HG02840 (cell line): ENCODE data around the gene PRKCE.

ENCODE experiments used
- ATAC-seq: cut with Tn5 transposase; IDR thresholded peaks from one replicate; pipeline ENCODE4 v1.9.1; 2021; ENCODE audit warnings: mild to moderate bottlenecking, moderate library complexity, moderate number of reproducible peaks; ENCODE audit not compliant: unreplicated experiment, low FRiP score

Gene PRKCE

GRCh38 chr2:46051085-46051484, 399.6 kb downstream of the PRKCE start:
- no peak for ATAC-seq

GRCh38 chr2:46053564-46053963, 402.1 kb downstream of the PRKCE start:
- no peak for ATAC-seq

GRCh38 chr2:46056541-46056940, 405.1 kb downstream of the PRKCE start:
- ATAC-seq: no peak

GRCh38 chr2:46058140-46058539, 406.7 kb downstream of the PRKCE start:
- no peak for ATAC-seq

GRCh38 chr2:46062637-46063412, 411.4 kb downstream of the PRKCE start:
- no peak for ATAC-seq

- ATAC-seq: no peak
Measured at GRCh38 chr2:46064396-46064795, 412.9 kb downstream of the PRKCE start.

- no peak for ATAC-seq
Measured at GRCh38 chr2:46065152-46065551, 413.7 kb downstream of the PRKCE start.

- no peak for ATAC-seq
Measured at GRCh38 chr2:46066116-46066515, 414.6 kb downstream of the PRKCE start.

GRCh38 chr2:46066601-46067000, 415.1 kb downstream of the PRKCE start:
- ATAC-seq: no peak

- no peak for ATAC-seq
Measured at GRCh38 chr2:46067062-46067461, 415.6 kb downstream of the PRKCE start.

GRCh38 chr2:46067501-46068305, 416.2 kb downstream of the PRKCE start:
- ATAC-seq: no peak

- no peak for ATAC-seq
Measured at GRCh38 chr2:46068636-46069035, 417.2 kb downstream of the PRKCE start.

- ATAC-seq: no peak
Measured at GRCh38 chr2:46071074-46071473, 419.6 kb downstream of the PRKCE start.

- ATAC-seq: no peak
Measured at GRCh38 chr2:46072101-46072820, 420.8 kb downstream of the PRKCE start.

- ATAC-seq: no peak
Measured at GRCh38 chr2:46073540-46074046, 422.1 kb downstream of the PRKCE start.

- no peak for ATAC-seq
Measured at GRCh38 chr2:46074501-46074900, 423.0 kb downstream of the PRKCE start.

GRCh38 chr2:46075848-46076247, 424.4 kb downstream of the PRKCE start:
- ATAC-seq: no peak

- ATAC-seq: no peak
Measured at GRCh38 chr2:46076251-46076650, 424.8 kb downstream of the PRKCE start.

GRCh38 chr2:46076875-46077274, 425.4 kb downstream of the PRKCE start:
- no peak for ATAC-seq

GRCh38 chr2:46077522-46078107, 426.1 kb downstream of the PRKCE start:
- ATAC-seq: no peak
